Activated CD4-positive, alpha-beta T cell treated with anti-CD3 and anti-CD28 coated beads, Interleukin-10, Interleukin-2, amounts not matched to agents 100 ng/mL and 50 ng/mL, durations not matched to agents 16 hours and 8 hours (primary cell): ENCODE measurements around the gene NOC2L.
"Not testable (repeated sequence)": the region's sequence is repeated elsewhere in the genome, so short reads cannot be mapped to it uniquely, and the experiment has no call there.

Source experiments
- DNase-seq: peaks from one replicate; pipeline ENCODE4 v3.0.0-alpha.2; 2020

The NOC2L gene

GRCh38 chr1:960363-961131, 1.5 kb upstream of the NOC2L start, which contains the start of gene KLHL17:
Gene KLHL17 (plus strand): TSS chr1:960584. CDS start chr1:960694, 110 bp downstream.
- DNase-seq = peak; percentile 88

GRCh38 chr1:959731-960362, 791 bp upstream of the NOC2L start:
- DNase-seq = no peak

GRCh38 chr1:956636-957035, 2.4 kb downstream of the NOC2L start:
- no peak for DNase-seq

GRCh38 chr1:955474-955873, 3.6 kb downstream of the NOC2L start:
- no peak for DNase-seq

GRCh38 chr1:954927-955326, 4.1 kb downstream of the NOC2L start:
- no peak for DNase-seq

GRCh38 chr1:953524-954320, 5.3 kb downstream of the NOC2L start:
- DNase-seq = no peak

- no peak for DNase-seq
Measured at GRCh38 chr1:952603-953002, 6.5 kb downstream of the NOC2L start.

GRCh38 chr1:952201-952600, 6.9 kb downstream of the NOC2L start:
- no peak for DNase-seq

- DNase-seq = no peak
Measured at GRCh38 chr1:951364-951763, 7.7 kb downstream of the NOC2L start.

GRCh38 chr1:950881-951280, 8.2 kb downstream of the NOC2L start:
- DNase-seq = no peak

- DNase-seq = no peak
Measured at GRCh38 chr1:950268-950667, 8.8 kb downstream of the NOC2L start.

GRCh38 chr1:947958-948357, 11.1 kb downstream of the NOC2L start:
- DNase-seq = no peak

- not testable (repeated sequence) for DNase-seq
Measured at GRCh38 chr1:946811-947210, 12.2 kb downstream of the NOC2L start.

GRCh38 chr1:945688-946556, 13.1 kb downstream of the NOC2L start:
- no peak for DNase-seq

GRCh38 chr1:944341-945325, 14.4 kb downstream of the NOC2L start:
- no peak for DNase-seq

- DNase-seq = no peak
Measured at GRCh38 chr1:943545-944340, 15.3 kb downstream of the NOC2L start.

GRCh38 chr1:942864-943533, 16.1 kb downstream of the NOC2L start:
- no peak for DNase-seq

GRCh38 chr1:942411-942821, 16.6 kb downstream of the NOC2L start:
- no peak for DNase-seq

GRCh38 chr1:941588-942383, 17.3 kb downstream of the NOC2L start:
- DNase-seq = no peak
